SK-N-SH (cell line): ENCODE data around the gene SYT1. TPM values are rescaled to one million over a fixed set of nuclear protein-coding genes. Genes with fewer than 3 reads are reported as not detected.

Source experiments
- CTCF ChIA-PET: fragments of 300-600, 350-600 bp; formaldehyde crosslinking; extraction: SDS; loops from one replicate; lab custom pipeline; 2021; lab: Yijun Ruan, JAX
- POLR2A ChIA-PET: fragments of 350-600 bp; sonication (Branson Sonifier 250); formaldehyde crosslinking; extraction: SDS; loops from one replicate; lab custom pipeline; 2020; ENCODE audit warnings: antibody characterized with exemption, inconsistent platforms; lab: Yijun Ruan, JAX
- DNase-seq: peaks from one replicate; pipeline ENCODE4 v3.0.0; 2012
- H2AFZ ChIP-seq: fragments of 200-600 bp; sonication (generic); 2 replicates; pipeline ENCODE4 v1.8.1; 2016; ENCODE audit warnings: antibody characterized with exemption, mild to moderate bottlenecking, low read depth
- H3F3A ChIP-seq: fragments of 200-600 bp; sonication (generic); replicated peaks from 2 replicates; pipeline ENCODE3; 2016; ENCODE audit warnings: antibody characterized with exemption, mild to moderate bottlenecking; ENCODE audit not compliant: insufficient read depth
- H3K27ac ChIP-seq, 2 experiments: fragments of 200-500 bp in 1 of 2; fragments of 200-600 bp in 1 of 2; sonication (Bioruptor generic) in 1 of 2; sonication (generic), shearing (Covaris generic) in 1 of 2; 2 replicates each; pipeline versions ENCODE4 v1.5.1 to v1.6.1; 2014 to 2016; ENCODE audit warnings: low read depth in 2 of 2, inconsistent platforms in 1 of 2, low read length in 1 of 2, mild to moderate bottlenecking in 1 of 2, mixed read lengths in 1 of 2
- H3K27me3 ChIP-seq: fragments of 200-600 bp; sonication (generic), shearing (Covaris generic); 2 replicates; pipeline ENCODE4 v1.6.1; 2016; ENCODE audit warnings: mixed run types; ENCODE audit not compliant: insufficient read depth
- H3K36me3 ChIP-seq, 2 experiments: fragments of 200-500 bp in 1 of 2; fragments of 200-600 bp in 1 of 2; sonication (Bioruptor generic) in 1 of 2; sonication (generic) in 1 of 2; replicated peaks in 1 of 2; 2 replicates each; pipeline versions ENCODE3 to v1.5.1; 2014 to 2016; ENCODE audit warnings: low read length in 1 of 2, mild to moderate bottlenecking in 1 of 2; ENCODE audit not compliant: insufficient read depth in 2 of 2, control insufficient read depth in 1 of 2
- H3K4me1 ChIP-seq, 2 experiments: fragments of 200-500 bp in 1 of 2; fragments of 200-600 bp in 1 of 2; sonication (Bioruptor generic) in 1 of 2; sonication (generic), shearing (Covaris generic) in 1 of 2; 2 replicates each; pipeline versions ENCODE4 v1.5.1 to v1.6.1; 2014 to 2016; ENCODE audit warnings: low read depth in 1 of 2, low read length in 1 of 2, mixed run types in 1 of 2; ENCODE audit not compliant: insufficient read depth in 2 of 2, control insufficient read depth in 1 of 2
- H3K4me2 ChIP-seq: fragments of 200-600 bp; sonication (generic), shearing (Covaris generic); 2 replicates; pipeline ENCODE4 v1.6.1; 2017; ENCODE audit warnings: mixed run types
- H3K4me3 ChIP-seq, 2 experiments: fragments of 200-500 bp in 1 of 2; fragments of 200-600 bp in 1 of 2; sonication (Bioruptor generic) in 1 of 2; sonication (generic), shearing (Covaris generic) in 1 of 2; 2 replicates each; pipeline versions ENCODE4 v1.5.1 to v1.8.1; 2014 to 2016; ENCODE audit warnings: low read depth in 2 of 2, inconsistent platforms in 1 of 2, low read length in 1 of 2, mild to moderate bottlenecking in 1 of 2, mixed read lengths in 1 of 2, moderate library complexity in 1 of 2
- H3K79me2 ChIP-seq: fragments of 200-600 bp; sonication (generic); 2 replicates; pipeline ENCODE4 v1.8.1; 2017; ENCODE audit warnings: mild to moderate bottlenecking; ENCODE audit not compliant: insufficient read depth
- H3K9ac ChIP-seq: fragments of 200-600 bp; sonication (generic); 2 replicates; pipeline ENCODE4 v1.6.1; 2017; ENCODE audit warnings: mixed run types
- H3K9me2 ChIP-seq: fragments of 200-600 bp; sonication (generic); 2 replicates; pipeline ENCODE4 v1.6.1; 2017; ENCODE audit warnings: mixed run types
- H3K9me3 ChIP-seq: fragments of 200-600 bp; sonication (generic); 2 replicates; pipeline ENCODE4 v1.6.1; 2017; ENCODE audit warnings: mixed run types, mild to moderate bottlenecking, moderate library complexity
- H4K20me1 ChIP-seq: fragments of 200-600 bp; sonication (generic); 2 replicates; pipeline ENCODE4 v1.6.1; 2017; ENCODE audit warnings: mild to moderate bottlenecking, mixed run types; ENCODE audit not compliant: insufficient read depth
- EP300 ChIP-seq, 2 experiments: IDR thresholded peaks; 2 replicates each; pipeline versions ENCODE4 v1.4.0 to v1.6.1; 2012; ENCODE audit warnings: borderline replicate concordance in 1 of 2, low read depth in 1 of 2, low read length in 1 of 2
- FOSL2 ChIP-seq: IDR thresholded peaks from 2 replicates; pipeline ENCODE4 v1.4.0; 2012; ENCODE audit warnings: low read depth, mild to moderate bottlenecking, moderate library complexity, borderline replicate concordance
- FOXJ3 ChIP-seq: sonication (generic); formaldehyde crosslinking; IDR thresholded peaks from 2 replicates; pipeline ENCODE4 v1.5.1; 2020; ENCODE audit warnings: mild to moderate bottlenecking, missing genetic modification reagents
- GATA2 ChIP-seq: sonication (generic); formaldehyde crosslinking; IDR thresholded peaks from 2 replicates; pipeline ENCODE4 v1.5.0; 2020; ENCODE audit warnings: mild to moderate bottlenecking, missing genetic modification reagents
- IRF3 ChIP-seq: fragments of 150-350 bp; IDR thresholded peaks from 2 replicates; pipeline ENCODE4 v1.6.1; 2016; ENCODE audit warnings: mild to moderate bottlenecking, low read depth, low read length
- MEF2A ChIP-seq: IDR thresholded peaks from 2 replicates; pipeline ENCODE4 v1.4.0; 2012; ENCODE audit warnings: low read depth, borderline replicate concordance
- MXI1 ChIP-seq: IDR thresholded peaks from 2 replicates; pipeline ENCODE4 v1.6.1; 2012; ENCODE audit warnings: mild to moderate bottlenecking, low read depth, low read length, improper control_type of control experiment
- NFIC ChIP-seq: IDR thresholded peaks from 2 replicates; pipeline ENCODE4 v1.4.0; 2012; ENCODE audit warnings: borderline replicate concordance
- NRF1 ChIP-seq: IDR thresholded peaks from 2 replicates; pipeline ENCODE4 v1.6.1; 2012; ENCODE audit warnings: low read depth, mild to moderate bottlenecking, low read length
- PBX3 ChIP-seq: IDR thresholded peaks from 2 replicates; pipeline ENCODE4; 2012
- POLR2AphosphoS5 ChIP-seq: IDR thresholded peaks from 2 replicates; pipeline ENCODE4 v1.6.1; 2012; ENCODE audit warnings: low read depth, low read length
- RAD21 ChIP-seq: IDR thresholded peaks from 2 replicates; pipeline ENCODE4 v1.6.1; 2012; ENCODE audit warnings: mild to moderate bottlenecking, low read length
- RCOR1 ChIP-seq: fragments of 150-350 bp; IDR thresholded peaks from 2 replicates; pipeline ENCODE4 v1.6.1; 2017; ENCODE audit warnings: antibody characterized with exemption, low read length
- REST ChIP-seq: IDR thresholded peaks from 2 replicates; pipeline ENCODE4 v1.6.1; 2012; ENCODE audit warnings: mild to moderate bottlenecking, low read depth, low read length, moderate library complexity
- RXRA ChIP-seq: IDR thresholded peaks from 2 replicates; pipeline ENCODE4 v1.4.0; 2012; ENCODE audit warnings: low read depth, mild to moderate bottlenecking, borderline replicate concordance
- SIN3A ChIP-seq: IDR thresholded peaks from 2 replicates; pipeline ENCODE4 v1.6.1; 2012; ENCODE audit warnings: low read depth, mild to moderate bottlenecking, low read length, moderate library complexity, borderline replicate concordance
- SMC3 ChIP-seq: IDR thresholded peaks from 2 replicates; pipeline ENCODE4 v1.6.1; 2012; ENCODE audit warnings: low read depth, low read length, improper control_type of control experiment
- TCF12 ChIP-seq: IDR thresholded peaks from 2 replicates; pipeline ENCODE4 v1.4.0; 2012
- TEAD4 ChIP-seq: IDR thresholded peaks from 2 replicates; pipeline ENCODE4 v1.4.0; 2012; ENCODE audit warnings: mild to moderate bottlenecking, borderline replicate concordance; ENCODE audit not compliant: insufficient read depth
- USF1 ChIP-seq: IDR thresholded peaks from 2 replicates; pipeline ENCODE4 v1.4.0; 2012; ENCODE audit warnings: low read depth, borderline replicate concordance
- WGBS: methylation state at CpG from one replicate; pipeline ENCODE4 v1.1.6; 2017; ENCODE audit warnings: low lambda C conversion rate; 5-methylcytosine and 5-hydroxymethylcytosine counted together
- polyA plus RNA-seq, 3 experiments: library from polyadenylated mRNA; depleted of rRNA; stranded (reverse); fragments of >200 nt; gene quantifications; 2 replicates each; pipeline ENCODE4 v1.2.3, GENCODE V29; 2012

SYT1 gene
- polyA plus RNA-seq, 1 of the 3 experiments (the other 2 are of a cell fraction): 12.7 TPM

- Histone ChIP-seq H3K4me1 (peaks cover 9 to 10% of the 10 kb centered on the region in 2 experiments; a peak in 3 of 4 replicates), H3K36me3 (no peaks in the 10 kb centered on the region), H2AFZ (no peak overlapping the region), H3K9me3 (no peaks in the 10 kb centered on the region), H3K4me2 (no peak overlapping the region), H4K20me1 (no peaks in the 10 kb centered on the region), H3K27me3 (no peaks in the 10 kb centered on the region), H3K9me2 (no peaks in the 10 kb centered on the region), H3K79me2 (no peaks in the 10 kb centered on the region), H3K27ac (peak overlapping the region in 1 of 2 experiments; percentile 36; a peak in 2 of 4 replicates), H3K4me3 (no peak overlapping the region), H3K9ac (no peak overlapping the region), H3F3A (peaks cover 7% of the 10 kb centered on the region)
- no peak for DNase-seq
- 93% methylated on average over 2 of the region's 2 CpGs for WGBS
- POLR2A ChIA-PET: no interaction called here
- CTCF ChIA-PET: interaction anchor here (0.8 to 1.7 kb wide), 4 partner anchors 14 to 1185 kb away, joined by 3 to 5 read pairs (median 4); no protein-coding TSS in a partner anchor
- TF ChIP-seq FOXJ3 (CRISPR knock-in tag) (no peak), RAD21 (no peak), FOSL2 (no peak), NFIC (no peak), IRF3 (no peak), TCF12 (no peak), USF1 (no peak), RCOR1 (no peak), SMC3 (no peak), NRF1 (no peak), GATA2 (no peak), SIN3A (no peak), TEAD4 (no peak)
These were observed 501.8 kb downstream of the SYT1 start for GRCh38 chr12:79366374-79366773.

GRCh38 chr12:79367032-79367589 lies 502.5 kb downstream of the SYT1 start:
- WGBS: 84% methylated on average over 3 of the region's 3 CpGs
- peak overlapping the region in 1 of 2 experiments; percentile 39; a peak in 1 of 4 replicates for H3K27ac ChIP-seq
- CTCF ChIA-PET: interaction anchor here (0.7 to 1.7 kb wide), 5 partner anchors 15 to 1186 kb away, joined by 3 to 5 read pairs (median 4); no protein-coding TSS in a partner anchor
- TF ChIP-seq POLR2AphosphoS5 (no peak), MEF2A (no peak), PBX3 (no peak), RCOR1 (no peak), RXRA (no peak), FOSL2 (no peak), NRF1 (no peak), IRF3 (no peak), SMC3 (no peak), MXI1 (no peak), EP300 (IDR thresholded peaks at IDR 0.05; ENCODE audit: borderline replicate concordance in 1 of 2, low read depth in 1 of 2, low read length in 1 of 2) (no peak), REST (no peak)

More at GRCh38 chr12:79367032-79367589, 502.5 kb downstream of the SYT1 start:
- no peaks in the 10 kb centered on the region for H3K79me2 ChIP-seq
- DNase-seq: no peak
- H3K4me1 ChIP-seq: peaks cover 9 to 10% of the 10 kb centered on the region in 2 experiments; a peak in 3 of 4 replicates
- no peaks in the 10 kb centered on the region for H3K9me3 ChIP-seq
- no peak overlapping the region for H3K4me2 ChIP-seq
- no peaks in the 10 kb centered on the region for H3K9me2 ChIP-seq
- no peak overlapping the region for H3K4me3 ChIP-seq
- no peak overlapping the region for H3K9ac ChIP-seq
- H2AFZ ChIP-seq: no peak overlapping the region
- POLR2A ChIA-PET: no interaction called here
- peaks cover 7% of the 10 kb centered on the region for H3F3A ChIP-seq
- no peaks in the 10 kb centered on the region for H4K20me1 ChIP-seq
- H3K27me3 ChIP-seq: no peaks in the 10 kb centered on the region
- H3K36me3 ChIP-seq: no peaks in the 10 kb centered on the region
